ENCODE measurements around the gene NCKAP5. TPM values are rescaled to one million over a fixed set of nuclear protein-coding genes. Genes with fewer than 3 reads are reported as not detected.

Gene NCKAP5
- total and polyA plus RNA-seq, 9 donors = 0.80 to 2.7 (median 2.2) TPM

GRCh38 chr2:133431289-133431688, 137.0 kb downstream of the NCKAP5 start:
- Histone ChIP-seq H3K4me1 (ENCODE audit: insufficient read depth) (no peaks in the 10 kb centered on the region), H3K27ac (no peak overlapping the region), H3K4me3 (no peak overlapping the region), H3K36me3 (no peaks in the 10 kb centered on the region), H3K27me3 (no peaks in the 10 kb centered on the region), H3K9me3 (no peaks in the 10 kb centered on the region)
- DNase-seq = no peak
- no peak for TF ChIP-seq POLR2A (IDR thresholded peaks at IDR 0.05)
- no peak for TF ChIP-seq EP300 (IDR thresholded peaks at IDR 0.05)
- no peak for TF ChIP-seq CTCF (IDR thresholded peaks at IDR 0.05)
- intact Hi-C loops (cut with DNase I) = no loop called here
- 39 to 57% (median 48%) methylated on average over 4 of the region's 4 CpGs for WGBS, 3 donors

- WGBS, 3 donors = 71 to 78% (median 77%) methylated on average over 1 of the region's 1 CpG
- Histone ChIP-seq H3K36me3 (no peaks in the 10 kb centered on the region), H3K27ac (no peak overlapping the region), H3K27me3 (no peaks in the 10 kb centered on the region), H3K4me1 (ENCODE audit: insufficient read depth) (no peaks in the 10 kb centered on the region), H3K9me3 (no peaks in the 10 kb centered on the region), H3K4me3 (no peak overlapping the region)
- no peak for DNase-seq
- intact Hi-C loops (cut with DNase I) = loop anchor here in 1 of 4 donors (10.0 kb wide), 1 partner anchor 322 kb away; no protein-coding TSS in a partner anchor
- TF ChIP-seq EP300 (IDR thresholded peaks at IDR 0.05) = no peak
- no peak for TF ChIP-seq POLR2A (IDR thresholded peaks at IDR 0.05)
- TF ChIP-seq CTCF (IDR thresholded peaks at IDR 0.05) = no peak
These were observed 141.5 kb downstream of the NCKAP5 start for GRCh38 chr2:133426791-133427190.

- H3K27ac ChIP-seq = no peak overlapping the region
- no peaks in the 10 kb centered on the region for H3K27me3 ChIP-seq
- no peaks in the 10 kb centered on the region for H3K9me3 ChIP-seq
- no peak overlapping the region for H3K4me3 ChIP-seq
- intact Hi-C loops (cut with DNase I) = loop anchor here in 1 of 4 donors (10.0 kb wide), 1 partner anchor 321 kb away; no protein-coding TSS in a partner anchor
- no peaks in the 10 kb centered on the region for H3K4me1 ChIP-seq (ENCODE audit: insufficient read depth)
- WGBS, 3 donors = 85 to 96% (median 89%) methylated on average over 2 of the region's 2 CpGs
- no peak for TF ChIP-seq EP300 (IDR thresholded peaks at IDR 0.05)
- TF ChIP-seq POLR2A (IDR thresholded peaks at IDR 0.05) = no peak
- TF ChIP-seq CTCF (IDR thresholded peaks at IDR 0.05) = no peak
- DNase-seq = no peak
- no peaks in the 10 kb centered on the region for H3K36me3 ChIP-seq
These were observed 142.7 kb downstream of the NCKAP5 start for GRCh38 chr2:133425612-133426011.

- intact Hi-C loops (cut with DNase I) = loop anchor here in 1 of 4 donors (10.0 kb wide), 1 partner anchor 320 kb away; no protein-coding TSS in a partner anchor
- H3K4me1 ChIP-seq (ENCODE audit: insufficient read depth) = no peaks in the 10 kb centered on the region
- H3K9me3 ChIP-seq = no peaks in the 10 kb centered on the region
- no peak overlapping the region for H3K4me3 ChIP-seq
- TF ChIP-seq EP300 (IDR thresholded peaks at IDR 0.05) = no peak
- no peak for TF ChIP-seq CTCF (IDR thresholded peaks at IDR 0.05)
- no peak for TF ChIP-seq POLR2A (IDR thresholded peaks at IDR 0.05)
- no peaks in the 10 kb centered on the region for H3K27me3 ChIP-seq
- DNase-seq = no peak
- H3K27ac ChIP-seq = no peak overlapping the region
- 89 to 93% (median 93%) methylated on average over 2 of the region's 2 CpGs for WGBS, 3 donors
- no peaks in the 10 kb centered on the region for H3K36me3 ChIP-seq
These were observed 143.4 kb downstream of the NCKAP5 start for GRCh38 chr2:133424876-133425275.

Measured in ovary (tissue), 9 donors.